NCI-H1694 treated with DMSO at 0.1 percent for 48 hours (cell line): Measurements from ENCODE around the gene DCAF6.
A peak's percentile ranks its signal among the peaks of the same experiment; 100 is the strongest.
"Not testable (repeated sequence)": the region's sequence is repeated elsewhere in the genome, so short reads cannot be mapped to it uniquely, and the experiment has no call there.

Source experiments
- DNase-seq: peaks from one replicate; lab custom pipeline; 2025; lab: John Stamatoyannopoulos, UW

The DCAF6 gene

GRCh38 chr1:168009322-168009721 lies 72.8 kb downstream of the DCAF6 start:
- DNase-seq = no peak

GRCh38 chr1:168019407-168019806 lies 82.9 kb downstream of the DCAF6 start:
- DNase-seq = no peak

- no peak for DNase-seq
These were observed 94.7 kb downstream of the DCAF6 start for GRCh38 chr1:168031198-168031597.

GRCh38 chr1:168031627-168032026 lies 95.1 kb downstream of the DCAF6 start:
- no peak for DNase-seq

GRCh38 chr1:168032029-168032428 lies 95.5 kb downstream of the DCAF6 start:
- DNase-seq = no peak

- no peak for DNase-seq
These were observed 98.9 kb downstream of the DCAF6 start for GRCh38 chr1:168035345-168035744.

GRCh38 chr1:168042362-168042761 lies 105.9 kb downstream of the DCAF6 start:
- DNase-seq = no peak

- no peak for DNase-seq
These were observed 108.8 kb downstream of the DCAF6 start for GRCh38 chr1:168045311-168045710.

GRCh38 chr1:168050307-168050706 lies 113.8 kb downstream of the DCAF6 start:
- no peak for DNase-seq

- DNase-seq = no peak
These were observed 114.4 kb downstream of the DCAF6 start for GRCh38 chr1:168050880-168051279.

- DNase-seq = no peak
These were observed 117.2 kb downstream of the DCAF6 start for GRCh38 chr1:168053681-168054080.

- no peak for DNase-seq
These were observed 117.6 kb downstream of the DCAF6 start for GRCh38 chr1:168054117-168054516.

- not testable (repeated sequence) for DNase-seq
These were observed 119.7 kb downstream of the DCAF6 start for GRCh38 chr1:168056152-168056551.

- DNase-seq = no peak
These were observed 120.9 kb downstream of the DCAF6 start for GRCh38 chr1:168057355-168057754.

GRCh38 chr1:168057921-168058320 lies 121.4 kb downstream of the DCAF6 start:
- DNase-seq = no peak

GRCh38 chr1:168064216-168064615 lies 127.7 kb downstream of the DCAF6 start:
- no peak for DNase-seq

- DNase-seq = no peak
These were observed 129.0 kb downstream of the DCAF6 start for GRCh38 chr1:168065506-168065905.

- no peak for DNase-seq
These were observed 132.9 kb downstream of the DCAF6 start for GRCh38 chr1:168069384-168069783.

- DNase-seq = no peak
These were observed 143.3 kb downstream of the DCAF6 start for GRCh38 chr1:168079761-168080160.

- DNase-seq = no peak
These were observed 145.0 kb downstream of the DCAF6 start for GRCh38 chr1:168081373-168082007.

- peak; percentile 68 for DNase-seq
These were observed 145.8 kb downstream of the DCAF6 start for GRCh38 chr1:168082008-168082876.

GRCh38 chr1:168083456-168084325 lies 147.2 kb downstream of the DCAF6 start:
- DNase-seq = no peak
